Panc1 (cell line): Measurements from ENCODE around the gene P2RY12. TPM values are rescaled to one million over a fixed set of nuclear protein-coding genes. Genes with fewer than 3 reads are reported as not detected.

Experiments used
- ATAC-seq: fragments of 200-7000 bp; cut with Tn5 transposase; 2 replicates; pipeline ENCODE4 v1.9.1; 2020; ENCODE audit warnings: mild to moderate bottlenecking, moderate library complexity
- BruUV-seq: library from RNA; stranded (reverse); fragments of 400-500 nt; replicated peaks from 2 replicates; lab custom pipeline; 2021; lab: Mats Ljungman, UMichigan
- CTCF ChIA-PET: fragments of 300-600 bp; sonication (Branson Sonifier 250); formaldehyde crosslinking; loops from one replicate; lab custom pipeline; 2022; ENCODE audit warnings: antibody characterized with exemption; lab: Charles Lee
- POLR2A ChIA-PET: fragments of 300-600 bp; sonication (Branson Sonifier 250); formaldehyde crosslinking; loops from one replicate; lab custom pipeline; 2022; ENCODE audit warnings: antibody characterized with exemption; lab: Charles Lee
- DNase-seq: peaks from one replicate; pipeline ENCODE4 v3.0.0-alpha.2; 2010; ENCODE audit warnings: low read depth, low spot score
- H3K27ac ChIP-seq: 2 replicates; pipeline ENCODE4 v1.5.1; 2011; ENCODE audit warnings: mild to moderate bottlenecking, low read length, inconsistent platforms
- H3K27me3 ChIP-seq: fragments of 200-500 bp; sonication (Bioruptor generic); 2 replicates; pipeline ENCODE4 v1.6.0; 2014; ENCODE audit warnings: low read length, inconsistent platforms; ENCODE audit not compliant: control insufficient read depth, insufficient read depth
- H3K36me3 ChIP-seq: fragments of 200-500 bp; sonication (Bioruptor generic); 2 replicates; pipeline ENCODE4 v1.5.1; 2014; ENCODE audit warnings: inconsistent platforms, mild to moderate bottlenecking, low read length, moderate library complexity; ENCODE audit not compliant: control insufficient read depth, insufficient read depth
- H3K4me1 ChIP-seq: 2 replicates; pipeline ENCODE4 v1.5.1; 2011; ENCODE audit warnings: inconsistent platforms, mild to moderate bottlenecking, low read length, moderate library complexity; ENCODE audit not compliant: control insufficient read depth, insufficient read depth
- H3K4me3 ChIP-seq, 2 experiments: 2 replicates each; pipeline ENCODE4 v1.5.1; 2011 to 2012; ENCODE audit warnings: low read depth in 2 of 2, low read length in 2 of 2, mild to moderate bottlenecking in 2 of 2, inconsistent platforms in 1 of 2, moderate library complexity in 1 of 2
- H3K9me3 ChIP-seq: fragments of 200-500 bp; sonication (Bioruptor generic); 2 replicates; pipeline ENCODE4 v1.5.1; 2014; ENCODE audit warnings: low read depth, mild to moderate bottlenecking, inconsistent platforms, low read length, moderate library complexity; ENCODE audit not compliant: control insufficient read depth, insufficient read depth
- CTCF ChIP-seq: fragments of 450-650 bp; IDR thresholded peaks from 2 replicates; pipeline ENCODE4 v1.5.1; 2017; ENCODE audit warnings: mild to moderate bottlenecking
- POLR2AphosphoS5 ChIP-seq: IDR thresholded peaks from 2 replicates; pipeline ENCODE4 v1.6.1; 2012; ENCODE audit warnings: mild to moderate bottlenecking, low read depth, low read length, moderate library complexity
- REST ChIP-seq, 2 experiments: IDR thresholded peaks; 2 replicates each; pipeline ENCODE4 v1.6.1; 2011 to 2012; ENCODE audit warnings: low read depth in 2 of 2, control low read depth in 1 of 2, low read length in 1 of 2, mild to moderate bottlenecking in 1 of 2, moderate library complexity in 1 of 2; ENCODE audit not compliant: insufficient read depth in 1 of 2
- SIN3A ChIP-seq: IDR thresholded peaks from 2 replicates; pipeline ENCODE4 v1.6.1; 2012; ENCODE audit warnings: low read depth, mild to moderate bottlenecking, low read length, moderate library complexity, borderline replicate concordance; ENCODE audit not compliant: insufficient read depth
- TCF7L2 ChIP-seq: IDR thresholded peaks from 2 replicates; pipeline ENCODE4 v1.6.1; 2011; ENCODE audit warnings: mild to moderate bottlenecking, low read depth, low read length, inconsistent platforms
- in situ Hi-C: cut with HindIII; loops from 2 replicates; pipeline ENCODE4 v1.10.0; 2016; ENCODE audit warnings: low sequenced_read_pairs, low pct_unique_long_range_greater_than_20kb
- intact Hi-C: fragments of 100-400 bp; cut with micrococcal nuclease; formaldehyde crosslinking; loops from one replicate; pipeline ENCODE4 v1.10.0; 2022; ENCODE audit not compliant: unreplicated experiment
- total RNA-seq: library from RNA; stranded (reverse); gene quantifications from one replicate; pipeline ENCODE4 v1.2.1, GENCODE V29; 2021; ENCODE audit not compliant: unreplicated experiment

P2RY12 gene
- total RNA-seq, 1 experiment from 2014 or later, result not detected

- CTCF ChIA-PET, result no interaction called here
- POLR2A ChIA-PET, result no interaction called here
- H3K27me3 ChIP-seq, result no peaks in the 10 kb centered on the region
- ATAC-seq (no peak), DNase-seq (no peak)
- TF ChIP-seq CTCF (no peak), REST (IDR thresholded peaks at IDR 0.05; ENCODE audit: insufficient read depth in 1 of 2, low read depth in 2 of 2, low read length in 1 of 2) (no peak), SIN3A (no peak), POLR2AphosphoS5 (no peak), TCF7L2 (no peak)
- in situ Hi-C loops, result no loop called here
- no peaks in the 10 kb centered on the region for H3K4me1 ChIP-seq
- no TSS peak for BruUV-seq
- no peak overlapping the region for H3K4me3 ChIP-seq
- intact Hi-C loops, result no loop called here
- H3K36me3 ChIP-seq, result no peaks in the 10 kb centered on the region
- no peak overlapping the region for H3K27ac ChIP-seq
- H3K9me3 ChIP-seq, result no peaks in the 10 kb centered on the region
These were observed 30.7 kb upstream of the P2RY12 start for GRCh38 chr3:151415289-151415688.

GRCh38 chr3:151412989-151413388 lies 28.4 kb upstream of the P2RY12 start:
- Histone ChIP-seq H3K36me3 (no peaks in the 10 kb centered on the region), H3K4me1 (no peaks in the 10 kb centered on the region), H3K9me3 (no peaks in the 10 kb centered on the region), H3K27ac (no peak overlapping the region), H3K4me3 (no peak overlapping the region), H3K27me3 (no peaks in the 10 kb centered on the region)
- no TSS peak for BruUV-seq
- POLR2A ChIA-PET, result no interaction called here
- in situ Hi-C loops, result no loop called here
- CTCF ChIA-PET, result no interaction called here
- 0 out of 2 replicates have a peak, but pooled peaks have one; percentile 15 for TF ChIP-seq CTCF
- TF ChIP-seq TCF7L2, result no peak
- intact Hi-C loops, result no loop called here
- DNase-seq, result no peak
- ATAC-seq, result no peak
